ENCODE results near the gene RPL39L. TPM values are rescaled to one million over a fixed set of nuclear protein-coding genes. Genes with fewer than 3 reads are reported as not detected.

Gene RPL39L
- total RNA-seq, 1 donor from 2014 or later = 13.4 TPM

GRCh38 chr3:187130346-187131066, 8.8 kb downstream of the RPL39L start:
- Mint-ChIP-seq H3K4me3 (no peak overlapping the region), H3K36me3 (peaks cover 43% of the 10 kb centered on the region), H3K27ac (no peak overlapping the region), H3K4me1 (no peaks in the 10 kb centered on the region), H3K27me3 (ENCODE audit: low read depth) (no peaks in the 10 kb centered on the region), H3K9me3 (peaks cover 33% of the 10 kb centered on the region)
- DNase-seq (ENCODE audit: low spot score in 2 of 2, unreplicated experiment in 2 of 2) = no peak
- no peak for TF ChIP-seq CTCF (IDR thresholded peaks at IDR 0.05; ENCODE audit: unreplicated experiment)

GRCh38 chr3:187125319-187126031, 13.8 kb downstream of the RPL39L start:
- DNase-seq (ENCODE audit: low spot score in 2 of 2, unreplicated experiment in 2 of 2) = no peak
- no peaks in the 10 kb centered on the region for H3K4me1 Mint-ChIP-seq
- peaks cover 23% of the 10 kb centered on the region for H3K36me3 Mint-ChIP-seq
- H3K4me3 Mint-ChIP-seq = no peak overlapping the region
- H3K27me3 Mint-ChIP-seq (ENCODE audit: low read depth) = no peaks in the 10 kb centered on the region
- no peak for TF ChIP-seq CTCF (IDR thresholded peaks at IDR 0.05; ENCODE audit: unreplicated experiment)
- no peak overlapping the region for H3K27ac Mint-ChIP-seq
- H3K9me3 Mint-ChIP-seq = peaks cover 21% of the 10 kb centered on the region

GRCh38 chr3:187122261-187122660, 17.0 kb downstream of the RPL39L start:
- no peaks in the 10 kb centered on the region for H3K4me1 Mint-ChIP-seq
- TF ChIP-seq CTCF (IDR thresholded peaks at IDR 0.05; ENCODE audit: unreplicated experiment) = no peak
- H3K9me3 Mint-ChIP-seq = peaks cover 5% of the 10 kb centered on the region
- no peaks in the 10 kb centered on the region for H3K27me3 Mint-ChIP-seq (ENCODE audit: low read depth)
- no peak overlapping the region for H3K4me3 Mint-ChIP-seq
- no peak overlapping the region for H3K27ac Mint-ChIP-seq
- no peak for DNase-seq (ENCODE audit: low spot score in 2 of 2, unreplicated experiment in 2 of 2)
- H3K36me3 Mint-ChIP-seq = peaks cover 9% of the 10 kb centered on the region

- no peak overlapping the region for H3K4me3 Mint-ChIP-seq
- no peaks in the 10 kb centered on the region for H3K4me1 Mint-ChIP-seq
- no peaks in the 10 kb centered on the region for H3K27me3 Mint-ChIP-seq (ENCODE audit: low read depth)
- H3K27ac Mint-ChIP-seq = no peak overlapping the region
- no peaks in the 10 kb centered on the region for H3K9me3 Mint-ChIP-seq
- peaks cover 4% of the 10 kb centered on the region for H3K36me3 Mint-ChIP-seq
- TF ChIP-seq CTCF (IDR thresholded peaks at IDR 0.05; ENCODE audit: unreplicated experiment) = no peak
- no peak for DNase-seq (ENCODE audit: low spot score in 2 of 2, unreplicated experiment in 2 of 2)
Observed at GRCh38 chr3:187120326-187120725, 19.0 kb downstream of the RPL39L start.

GRCh38 chr3:187114511-187114910, 24.8 kb downstream of the RPL39L start:
- H3K4me3 Mint-ChIP-seq = no peak overlapping the region
- H3K9me3 Mint-ChIP-seq = no peaks in the 10 kb centered on the region
- H3K27me3 Mint-ChIP-seq (ENCODE audit: low read depth) = no peaks in the 10 kb centered on the region
- DNase-seq (ENCODE audit: low spot score in 2 of 2, unreplicated experiment in 2 of 2) = no peak
- H3K36me3 Mint-ChIP-seq = peaks cover 3% of the 10 kb centered on the region
- no peak for TF ChIP-seq CTCF (IDR thresholded peaks at IDR 0.05; ENCODE audit: unreplicated experiment)
- no peak overlapping the region for H3K27ac Mint-ChIP-seq
- no peaks in the 10 kb centered on the region for H3K4me1 Mint-ChIP-seq
